Endothelial cell of umbilical vein (primary cell): ENCODE data around the gene SPAG17. TPM values are rescaled to one million over a fixed set of nuclear protein-coding genes. Genes with fewer than 3 reads are reported as not detected.

ENCODE experiments used
- BruUV-seq: library from RNA; stranded (reverse); fragments of 400-500 nt; replicated peaks from 2 replicates; lab custom pipeline; 2021; lab: Mats Ljungman, UMichigan
- CTCF ChIA-PET: fragments of 300-600, 350-600 bp; sonication (Branson Sonifier 250); formaldehyde crosslinking; loops from one replicate; lab custom pipeline; 2021; ENCODE audit warnings: antibody characterized with exemption, inconsistent platforms; lab: Charles Lee
- POLR2A ChIA-PET: fragments of 300-600, 350-600 bp; sonication (Branson Sonifier 250); formaldehyde crosslinking; loops from one replicate; lab custom pipeline; 2021; ENCODE audit warnings: antibody characterized with exemption, inconsistent platforms; lab: Charles Lee
- DNase-seq: peaks from one replicate; pipeline ENCODE4 v3.0.0-alpha.2; 2011; ENCODE audit warnings: low read depth, low spot score
- FAIRE-seq: peaks from 2 replicates; lab custom pipeline; 2011; peaks lifted over from hg19 to GRCh38; lab: Jason Lieb, UNC
- H2AFZ ChIP-seq: 2 replicates; pipeline ENCODE4 v1.6.0; 2012; ENCODE audit warnings: low read depth, low read length, control low read depth, inconsistent platforms
- H3K27ac ChIP-seq: 2 replicates; pipeline ENCODE4 v1.5.1; 2011; ENCODE audit warnings: low read depth, mild to moderate bottlenecking, control low read depth, low read length, moderate library complexity; ENCODE audit not compliant: insufficient read depth
- H3K27me3 ChIP-seq, 2 experiments: 2 replicates each; pipeline versions ENCODE4 v1.6.0 to v1.6.1; 2011; ENCODE audit warnings: low read length in 2 of 2, mixed read lengths in 1 of 2; ENCODE audit not compliant: control insufficient read depth in 2 of 2, insufficient read depth in 2 of 2
- H3K36me3 ChIP-seq, 2 experiments: 2 replicates in 1 of 2; 3 replicates in 1 of 2; pipeline ENCODE4 v1.5.1; 2011; ENCODE audit warnings: low read length in 2 of 2, mild to moderate bottlenecking in 1 of 2, moderate library complexity in 1 of 2; ENCODE audit not compliant: control insufficient read depth in 2 of 2, insufficient read depth in 2 of 2; ENCODE audit errors: extremely low read depth in 1 of 2
- H3K4me1 ChIP-seq: 3 replicates; pipeline ENCODE4 v1.5.1; 2011; ENCODE audit warnings: mild to moderate bottlenecking, low read length; ENCODE audit not compliant: control insufficient read depth, insufficient read depth; ENCODE audit errors: extremely low read depth
- H3K4me2 ChIP-seq: 2 replicates; pipeline ENCODE4 v1.6.1; 2011; ENCODE audit warnings: low read length, control low read depth, mixed read lengths; ENCODE audit not compliant: insufficient read depth
- H3K4me3 ChIP-seq, 3 experiments: fragments of 200-600 bp in 1 of 3; sonication (generic), shearing (Covaris generic) in 1 of 3; replicated peaks in 1 of 3; 2 replicates each; pipeline ENCODE4 v1.5.1; 2011 to 2016; ENCODE audit warnings: control low read depth in 3 of 3, low read length in 3 of 3, mild to moderate bottlenecking in 2 of 3, inconsistent platforms in 1 of 3, low read depth in 1 of 3, moderate library complexity in 1 of 3; ENCODE audit not compliant: insufficient read depth in 1 of 3
- H3K79me2 ChIP-seq: 2 replicates; pipeline ENCODE4 v1.6.0; 2012; ENCODE audit warnings: low read length, inconsistent platforms; ENCODE audit not compliant: control insufficient read depth, insufficient read depth
- H3K9ac ChIP-seq: replicated peaks from 2 replicates; pipeline ENCODE3; 2011; ENCODE audit warnings: low read length, control low read depth; ENCODE audit not compliant: insufficient read depth; ENCODE audit errors: extremely low read depth
- H3K9me1 ChIP-seq: replicated peaks from 3 replicates; pipeline ENCODE4 v1.6.0; 2011; ENCODE audit warnings: mild to moderate bottlenecking, low read length; ENCODE audit not compliant: control insufficient read depth, insufficient read depth; ENCODE audit errors: extremely low read depth
- H3K9me3 ChIP-seq: replicated peaks from 2 replicates; pipeline ENCODE4 v1.5.1; 2012; ENCODE audit warnings: low read length, inconsistent platforms; ENCODE audit not compliant: control insufficient read depth, insufficient read depth
- H4K20me1 ChIP-seq: replicated peaks from 2 replicates; pipeline ENCODE3; 2011; ENCODE audit warnings: mild to moderate bottlenecking, low read length; ENCODE audit not compliant: control insufficient read depth, insufficient read depth; ENCODE audit errors: extremely low read depth
- CTCF ChIP-seq, 2 donors: IDR thresholded peaks; 1 replicate in 1 of 2; 2 replicates in 1 of 2; pipeline ENCODE4 v1.5.1; 2011; ENCODE audit warnings: low read length in 2 of 2, mild to moderate bottlenecking in 2 of 2, moderate library complexity in 2 of 2, control low read depth in 1 of 2, inconsistent platforms in 1 of 2, low read depth in 1 of 2; ENCODE audit not compliant: insufficient read depth in 1 of 2; ENCODE audit errors: extremely low read depth in 1 of 2
- EZH2 ChIP-seq: IDR thresholded peaks from 2 replicates; pipeline ENCODE4 v1.6.1; 2012; ENCODE audit warnings: borderline replicate concordance, low read depth, mild to moderate bottlenecking, moderate library complexity, low read length, inconsistent platforms; ENCODE audit not compliant: severe bottlenecking
- GATA2 ChIP-seq: IDR thresholded peaks from 2 replicates; pipeline ENCODE4 v1.7.0; 2011; ENCODE audit warnings: low read depth, mild to moderate bottlenecking, moderate library complexity, mixed read lengths, low read length; ENCODE audit not compliant: insufficient read length, insufficient read depth
- MYC ChIP-seq: IDR thresholded peaks from one replicate; pipeline ENCODE4 v1.6.1; 2011; ENCODE audit warnings: mild to moderate bottlenecking, low read depth, low read length
- POLR2A ChIP-seq: IDR thresholded peaks from 2 replicates; pipeline ENCODE4 v1.6.1; 2012; ENCODE audit warnings: low read depth, mild to moderate bottlenecking, control low read depth, low read length
- POLR2AphosphoS5 ChIP-seq: IDR thresholded peaks from 2 replicates; pipeline ENCODE4 v1.6.1; 2012; ENCODE audit warnings: low read depth, mild to moderate bottlenecking, control low read depth, low read length, moderate library complexity; ENCODE audit not compliant: insufficient read depth
- dilution Hi-C: fragments of 300-500 bp; cut with MboI; formaldehyde crosslinking; loops from one replicate; pipeline ENCODE4 v1.15.0; 2019; ENCODE audit warnings: low sequenced_read_pairs; ENCODE audit not compliant: extremely low pct_ligation_motif_present
- intact Hi-C: fragments of 100-400 bp; cut with micrococcal nuclease; formaldehyde crosslinking; loops from one replicate; pipeline ENCODE4 v1.10.0; 2022
- polyA plus RNA-seq, 4 experiments: library from polyadenylated mRNA; depleted of rRNA in 3 of 4; stranded (reverse) in 3 of 4; unstranded in 1 of 4; fragments of >200 nt; gene quantifications; 2 replicates each; pipeline versions ENCODE4 v1.2.1 to v1.2.3, GENCODE V29; 2011 to 2012; ENCODE audit warnings: missing spikeins in 1 of 4
- total RNA-seq: library from RNA; stranded (reverse); gene quantifications from 2 replicates; pipeline ENCODE4 v1.2.3, GENCODE V29; 2021
- TF ChIP-seq, protein P1 (sequence below): IDR thresholded peaks from 2 replicates; pipeline ENCODE4 v1.6.1; 2011; ENCODE audit not compliant: insufficient read depth, insufficient read length

The SPAG17 gene
- total and polyA plus RNA-seq, 2 donors (not counting 3 experiments of a cell fraction or from before 2014, with no cell fraction given): not detected

GRCh38 chr1:118090130-118090529 is 94.9 kb downstream of the SPAG17 start:
- Histone ChIP-seq H3K27me3 (no peaks in the 10 kb centered on the region), H3K4me1 (no peaks in the 10 kb centered on the region), H3K4me2 (no peak overlapping the region), H2AFZ (no peak overlapping the region), H3K79me2 (no peaks in the 10 kb centered on the region), H4K20me1 (no peaks in the 10 kb centered on the region), H3K27ac (no peak overlapping the region), H3K36me3 (no peaks in the 10 kb centered on the region), H3K4me3 (no peak overlapping the region), H3K9me1 (no peaks in the 10 kb centered on the region), H3K9ac (no peak overlapping the region), H3K9me3 (no peaks in the 10 kb centered on the region)
- no peak for TF ChIP-seq POLR2AphosphoS5
- no peak for TF ChIP-seq EZH2
- no peak for TF ChIP-seq GATA2
- TF ChIP-seq POLR2A: no peak
- TF ChIP-seq, protein P1, sequence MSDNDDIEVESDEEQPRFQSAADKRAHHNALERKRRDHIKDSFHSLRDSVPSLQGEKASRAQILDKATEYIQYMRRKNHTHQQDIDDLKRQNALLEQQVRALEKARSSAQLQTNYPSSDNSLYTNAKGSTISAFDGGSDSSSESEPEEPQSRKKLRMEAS: no peak
- TF ChIP-seq CTCF (IDR thresholded peaks at IDR 0.05; ENCODE audit: extremely low read depth in 1 of 2, insufficient read depth in 1 of 2, low read depth in 1 of 2, low read length in 2 of 2): no peak
- TF ChIP-seq MYC: no peak
- ChIA-PET POLR2A (no interaction called here), CTCF (no interaction called here)
- intact Hi-C loops: no loop called here
- no TSS peak for BruUV-seq
- dilution Hi-C loops: no loop called here
- DNase-seq: no peak
- no peak for FAIRE-seq
